ENCODE results near the gene ADM2.

The ADM2 gene

GRCh38 chr22:50485221-50486131 is 4.1 kb downstream of the ADM2 start:
- DNase-seq: no peak

- no peak for DNase-seq
Measured at GRCh38 chr22:50486561-50487289, 5.4 kb downstream of the ADM2 start, which contains the start of gene MIOX. Gene MIOX, plus strand, starts transcription at chr22:50486859. Its CDS starts 39 bp downstream, at chr22:50486898.

GRCh38 chr22:50487290-50488005 is 6.1 kb downstream of the ADM2 start:
- DNase-seq: no peak

DNA sequence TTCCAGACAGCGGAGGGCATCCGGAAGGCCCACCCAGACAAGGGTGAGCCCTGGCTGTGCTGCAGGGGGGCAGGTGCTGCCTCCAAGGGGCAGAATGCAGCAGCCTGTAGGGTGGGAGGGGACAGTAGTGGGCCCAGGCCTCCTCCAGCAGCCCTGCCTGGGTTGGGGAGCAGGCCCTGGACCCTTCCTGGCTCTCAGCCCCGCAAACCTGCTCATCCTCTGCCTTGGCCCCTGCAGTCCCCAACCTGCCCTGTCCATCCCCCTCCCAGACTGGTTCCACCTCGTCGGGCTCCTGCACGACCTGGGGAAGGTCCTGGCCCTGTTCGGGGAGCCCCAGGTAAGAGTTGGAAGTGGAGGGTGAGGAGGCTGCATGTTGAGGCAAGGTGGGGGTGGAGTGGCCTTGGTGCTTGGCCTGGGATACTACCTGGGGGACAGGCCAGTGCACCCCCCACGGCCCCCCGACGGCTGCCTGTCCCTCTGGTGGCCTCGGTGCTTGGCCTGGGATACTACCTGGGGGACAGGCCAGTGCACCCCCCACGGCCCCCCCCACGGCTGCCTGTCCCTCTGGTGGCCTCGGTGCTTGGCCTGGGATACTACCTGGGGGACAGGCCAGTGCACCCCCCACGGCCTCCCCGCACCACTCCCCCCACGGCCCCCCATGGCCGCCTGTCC is 6.8 kb downstream of the ADM2 start:
- DNase-seq: no peak

GRCh38 chr22:50488886-50489285 is 7.5 kb downstream of the ADM2 start:
- DNase-seq: no peak

DNA sequence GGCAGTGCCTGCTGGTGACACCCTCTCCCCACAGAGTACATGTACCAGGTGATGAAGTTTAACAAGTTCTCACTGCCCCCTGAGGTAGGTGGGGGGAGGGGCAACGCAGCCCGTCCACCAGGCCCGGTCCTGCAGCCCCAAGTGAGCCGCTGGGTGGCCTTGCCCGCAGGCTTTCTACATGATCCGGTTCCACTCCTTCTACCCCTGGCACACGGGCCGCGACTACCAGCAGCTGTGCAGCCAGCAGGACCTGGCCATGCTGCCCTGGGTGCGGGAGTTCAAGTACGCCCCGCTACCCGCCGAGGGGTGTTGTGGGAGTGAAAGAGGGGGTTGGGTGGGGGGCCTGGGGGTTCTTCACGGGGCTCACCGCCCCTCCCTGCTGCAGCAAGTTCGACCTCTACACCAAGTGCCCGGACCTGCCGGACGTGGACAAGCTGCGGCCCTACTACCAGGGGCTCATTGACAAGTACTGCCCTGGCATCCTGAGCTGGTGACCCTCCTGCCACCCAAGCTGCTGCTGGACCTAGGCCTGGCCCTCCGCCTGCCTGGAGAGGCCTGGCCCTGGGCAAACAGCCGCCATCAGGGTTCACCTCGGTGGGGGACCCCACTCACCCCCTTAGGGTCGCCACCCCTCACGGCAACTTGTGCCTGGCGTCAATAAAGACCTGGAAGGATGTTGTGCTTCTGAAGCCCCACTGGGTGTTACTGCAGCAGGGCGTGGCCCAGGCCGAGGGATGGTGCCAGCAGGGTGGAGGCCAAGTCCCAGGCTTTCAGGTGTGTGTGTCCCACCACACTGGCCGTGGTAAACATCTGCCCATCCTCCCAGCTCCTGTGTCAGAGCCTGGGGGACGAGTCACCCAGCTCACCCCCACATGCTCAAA is 8.3 kb downstream of the ADM2 start:
- DNase-seq: no peak

DNA sequence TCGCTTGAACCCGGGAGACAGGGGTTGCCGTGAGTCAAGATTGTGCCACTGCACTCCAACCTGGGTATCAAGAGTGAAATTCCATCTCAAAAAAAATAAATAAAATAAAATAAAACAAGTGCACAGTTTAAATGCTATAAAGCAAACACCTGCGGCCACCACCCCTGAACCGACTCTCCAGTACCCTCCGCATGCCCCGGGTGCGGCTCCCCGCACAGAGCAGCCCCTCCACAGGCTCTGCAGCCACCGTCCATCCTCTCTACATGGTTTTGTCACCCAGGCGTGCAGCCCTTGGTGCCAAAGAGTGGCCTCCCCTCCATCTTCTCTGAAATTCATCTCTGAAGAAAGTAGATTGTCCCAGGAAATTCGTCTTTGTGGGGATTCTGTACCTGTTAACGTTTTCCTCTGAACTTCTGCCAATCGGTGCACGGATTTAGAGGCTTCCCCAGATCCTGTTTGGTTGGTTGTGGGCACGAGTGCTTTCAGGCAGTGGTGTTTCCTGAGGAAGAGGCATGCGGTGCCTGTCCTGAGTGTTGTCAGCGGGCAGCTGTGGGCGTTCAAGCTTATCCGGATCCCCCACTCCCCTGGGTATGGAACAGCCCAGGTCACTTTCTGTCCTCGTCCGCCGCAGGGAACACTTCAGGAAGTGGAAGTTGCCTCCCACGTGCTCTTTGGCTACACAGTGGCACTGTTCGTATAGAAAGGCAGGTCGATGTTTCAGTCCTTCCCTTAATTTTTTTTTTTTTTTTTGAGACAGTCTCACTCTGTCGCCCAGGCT is 9.4 kb downstream of the ADM2 start:
- no peak for DNase-seq

DNA sequence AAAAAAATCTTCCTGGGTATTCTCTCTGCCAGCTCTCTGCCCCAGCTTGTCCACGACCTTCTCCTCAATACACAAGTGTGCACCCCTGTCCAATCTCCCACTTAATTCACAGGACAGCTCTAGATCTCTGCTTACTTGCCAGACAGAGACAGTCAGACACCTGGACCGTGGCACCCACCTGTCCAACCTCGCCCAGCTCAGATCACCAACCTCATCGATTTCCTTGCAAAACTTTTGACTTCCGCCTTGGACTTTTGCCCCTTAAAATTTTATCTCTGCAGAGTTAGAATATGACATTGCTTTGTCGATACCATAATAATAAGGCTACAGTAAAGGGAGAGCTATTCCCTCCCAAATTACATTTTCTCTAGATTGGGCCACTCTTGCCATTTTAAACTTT is 15.8 kb downstream of the ADM2 start:
- DNase-seq: no peak

DNA sequence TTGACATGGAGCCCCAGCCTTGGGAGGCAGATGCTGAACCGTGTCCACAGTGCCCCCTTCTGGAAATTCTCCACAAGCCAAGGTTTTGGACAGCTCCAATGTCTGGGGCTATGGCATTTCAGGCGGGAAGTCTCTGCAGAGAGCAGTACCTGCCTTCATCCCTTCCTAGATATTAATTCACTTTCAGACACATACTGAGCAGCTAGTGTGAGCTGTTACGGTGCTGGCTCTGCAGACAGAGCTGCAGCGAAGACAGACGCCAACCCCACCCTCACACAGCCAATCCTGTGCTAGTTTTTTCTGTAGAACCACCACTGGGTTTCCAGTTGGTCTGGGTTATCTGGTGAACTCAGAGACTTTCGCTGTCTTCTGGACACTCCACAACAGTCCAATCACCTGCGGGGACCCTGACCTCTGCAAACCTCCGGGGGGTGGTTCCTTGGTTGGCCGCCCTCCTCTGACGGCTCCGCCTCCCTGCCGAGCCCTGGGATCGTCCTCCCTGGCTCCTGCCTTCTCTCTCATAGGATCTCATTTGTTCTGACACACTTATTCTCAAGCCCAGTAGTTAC is 17.1 kb downstream of the ADM2 start:
- DNase-seq: peak; percentile 56

DNA sequence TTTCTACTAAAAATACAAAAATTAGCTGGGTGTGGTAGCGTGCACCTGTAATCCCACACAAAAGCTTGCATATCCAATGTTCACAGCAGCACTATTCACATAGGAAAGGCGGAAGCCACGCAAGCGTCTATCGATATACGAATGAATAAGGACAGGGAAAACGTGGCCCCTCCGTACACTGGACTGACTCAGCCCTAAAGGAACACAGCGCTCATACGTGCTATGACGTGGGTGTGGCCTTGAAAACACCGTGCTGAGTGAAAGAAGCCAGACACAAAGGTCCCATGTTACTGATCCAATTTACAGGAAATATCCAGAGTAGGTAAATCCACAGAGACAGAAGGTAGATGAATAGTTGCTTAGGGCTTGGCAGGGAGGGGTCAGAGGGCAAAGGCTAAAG is 19.1 kb downstream of the ADM2 start:
- no peak for DNase-seq

DNA sequence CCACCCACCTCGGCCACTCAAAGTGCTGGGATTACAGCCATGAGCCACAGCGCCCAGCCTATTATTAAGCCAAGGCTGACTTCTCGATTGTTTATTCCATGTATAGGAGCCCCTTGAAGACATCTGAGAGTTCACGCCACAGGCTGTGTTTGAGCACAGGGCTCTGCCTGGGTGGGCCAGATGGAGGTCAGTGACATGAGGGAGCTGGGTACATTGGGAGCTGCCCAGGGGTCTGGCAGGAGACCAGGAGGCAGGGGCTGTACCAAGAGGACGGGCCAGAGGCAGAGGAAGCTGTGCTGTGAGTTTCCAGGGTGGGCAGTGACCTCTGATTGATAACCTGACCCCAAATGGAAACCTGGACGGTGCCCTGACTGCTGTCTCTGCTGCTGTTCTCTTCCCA is 20.8 kb downstream of the ADM2 start:
- DNase-seq: no peak

GRCh38 chr22:50502628-50503474 is 21.5 kb downstream of the ADM2 start:
- no peak for DNase-seq

GRCh38 chr22:50503475-50504145 is 22.3 kb downstream of the ADM2 start:
- DNase-seq: no peak

- DNase-seq: no peak
Measured at GRCh38 chr22:50504369-50505211, 23.2 kb downstream of the ADM2 start.

DNA sequence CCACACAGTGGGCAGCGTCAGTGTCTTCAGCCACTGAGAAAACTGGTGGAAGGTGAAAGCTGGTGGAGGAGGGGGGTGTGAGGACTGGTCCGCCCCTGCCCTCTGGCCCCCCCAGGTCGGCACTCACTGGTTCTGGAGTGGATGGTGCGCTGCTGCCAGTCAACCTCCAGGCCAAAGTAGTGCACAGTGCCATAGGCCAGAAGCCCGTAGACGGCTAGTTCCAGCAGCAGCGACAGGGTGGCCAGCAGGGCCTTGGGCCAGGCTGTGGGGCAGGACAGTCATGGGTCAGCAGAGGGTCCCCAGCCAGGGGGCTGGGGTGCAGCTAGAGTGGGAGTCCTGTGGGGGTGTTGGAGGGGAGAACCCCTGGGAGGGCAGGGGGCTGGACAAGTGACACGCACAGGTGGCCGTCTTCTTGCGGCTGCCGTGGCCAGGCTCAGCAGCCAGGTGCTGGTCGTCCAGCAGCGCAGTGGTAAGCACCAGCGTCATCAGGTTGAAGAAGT is 24.0 kb downstream of the ADM2 start:
- DNase-seq: no peak

DNA sequence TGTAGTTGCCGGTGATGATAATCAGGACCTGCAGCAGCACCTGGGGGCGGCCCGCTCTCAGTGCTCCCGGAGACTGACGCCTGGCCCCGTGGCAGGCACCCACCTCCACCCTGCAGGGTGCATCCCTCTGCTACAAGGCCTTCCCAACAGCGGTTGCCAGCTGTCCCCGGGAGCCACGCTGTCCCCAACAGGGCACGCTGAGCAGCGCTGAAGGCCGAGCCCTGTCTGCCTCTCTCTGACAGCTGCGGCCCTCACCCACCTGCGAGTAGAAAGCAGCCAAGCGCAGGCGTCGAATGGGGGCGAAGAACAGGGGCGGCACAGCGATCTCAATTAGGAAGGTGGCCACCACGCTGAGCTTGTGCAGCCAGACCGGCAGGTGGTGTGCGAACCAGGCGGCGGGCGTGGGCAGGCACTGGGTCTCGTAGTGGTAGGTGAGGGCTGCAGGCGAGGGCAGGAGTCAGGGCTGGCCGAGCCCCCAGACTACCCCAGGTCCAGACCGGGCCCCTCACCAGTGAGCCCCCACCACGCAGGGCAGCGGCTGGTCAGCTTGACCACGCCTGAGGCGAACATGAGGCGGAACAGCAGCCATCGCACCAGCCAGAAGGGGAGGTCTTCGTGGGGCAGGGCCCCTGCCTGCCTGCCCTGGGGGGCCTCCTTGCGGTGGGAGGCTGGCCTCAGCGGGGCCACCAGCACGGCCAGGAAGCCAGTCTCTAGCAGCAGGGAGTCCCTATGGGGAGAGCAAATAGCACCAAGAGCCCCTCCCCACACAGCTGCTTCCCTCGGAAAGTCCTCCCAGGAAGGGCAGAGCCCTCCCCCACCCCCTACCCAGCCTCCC is 24.6 kb downstream of the ADM2 start:
- no peak for DNase-seq

Measured in fibroblast of skin of back (primary cell).